ENCODE data around the gene KIF11.
"Not testable (repeated sequence)": the region's sequence is repeated elsewhere in the genome, so short reads cannot be mapped to it uniquely, and the experiment has no call there.

The KIF11 gene

GRCh38 chr10:92552310-92552709 is 40.6 kb upstream of the KIF11 start:
- DNase-seq, result no peak
- in situ Hi-C loops (cut with HindIII; ENCODE audit: low pct_ligation_motif_present, low sequenced_read_pairs), result no loop called here
- peak; percentile 59 for TF ChIP-seq CTCF (IDR thresholded peaks at IDR 0.05; ENCODE audit: low read depth, low read length, missing control alignments)
- Histone ChIP-seq H3K36me3 (replicated peaks) (peaks cover 3% of the 10 kb centered on the region), H3K27ac (no peak overlapping the region), H3K4me3 (ENCODE audit: low read depth, low read length) (no peak overlapping the region), H3K27me3 (replicated peaks) (no peaks in the 10 kb centered on the region)

GRCh38 chr10:92553959-92554358 is 39.0 kb upstream of the KIF11 start:
- no peak overlapping the region for H3K27ac ChIP-seq
- in situ Hi-C loops (cut with HindIII; ENCODE audit: low pct_ligation_motif_present, low sequenced_read_pairs), result no loop called here
- H3K36me3 ChIP-seq (replicated peaks), result peaks cover 3% of the 10 kb centered on the region
- H3K27me3 ChIP-seq (replicated peaks), result no peaks in the 10 kb centered on the region
- no peak for TF ChIP-seq CTCF (IDR thresholded peaks at IDR 0.05; ENCODE audit: low read depth, low read length, missing control alignments)
- no peak overlapping the region for H3K4me3 ChIP-seq (ENCODE audit: low read depth, low read length)
- no peak for DNase-seq

GRCh38 chr10:92559046-92559445 is 33.9 kb upstream of the KIF11 start:
- in situ Hi-C loops (cut with HindIII; ENCODE audit: low pct_ligation_motif_present, low sequenced_read_pairs), result no loop called here
- no peak for DNase-seq
- H3K4me3 ChIP-seq (ENCODE audit: low read depth, low read length), result no peak overlapping the region
- TF ChIP-seq CTCF (IDR thresholded peaks at IDR 0.05; ENCODE audit: low read depth, low read length, missing control alignments), result no peak
- peaks cover 6% of the 10 kb centered on the region for H3K36me3 ChIP-seq (replicated peaks)
- no peaks in the 10 kb centered on the region for H3K27me3 ChIP-seq (replicated peaks)
- no peak overlapping the region for H3K27ac ChIP-seq

GRCh38 chr10:92562424-92562823 is 30.5 kb upstream of the KIF11 start:
- in situ Hi-C loops (cut with HindIII; ENCODE audit: low pct_ligation_motif_present, low sequenced_read_pairs), result no loop called here
- H3K27ac ChIP-seq, result no peak overlapping the region
- no peak for TF ChIP-seq CTCF (IDR thresholded peaks at IDR 0.05; ENCODE audit: low read depth, low read length, missing control alignments)
- peaks cover 4% of the 10 kb centered on the region for H3K36me3 ChIP-seq (replicated peaks)
- no peak for DNase-seq
- H3K27me3 ChIP-seq (replicated peaks), result no peaks in the 10 kb centered on the region
- H3K4me3 ChIP-seq (ENCODE audit: low read depth, low read length), result no peak overlapping the region

- in situ Hi-C loops (cut with HindIII; ENCODE audit: low pct_ligation_motif_present, low sequenced_read_pairs), result no loop called here
- TF ChIP-seq CTCF (IDR thresholded peaks at IDR 0.05; ENCODE audit: low read depth, low read length, missing control alignments), result no peak
- no peak for DNase-seq
- H3K4me3 ChIP-seq (ENCODE audit: low read depth, low read length), result no peak overlapping the region
- H3K36me3 ChIP-seq (replicated peaks), result no peaks in the 10 kb centered on the region
- no peak overlapping the region for H3K27ac ChIP-seq
- H3K27me3 ChIP-seq (replicated peaks), result no peaks in the 10 kb centered on the region
Measured at GRCh38 chr10:92567952-92568600, 24.9 kb upstream of the KIF11 start.

- no peak for DNase-seq
- H3K4me3 ChIP-seq (ENCODE audit: low read depth, low read length), result no peak overlapping the region
- no peak overlapping the region for H3K27ac ChIP-seq
- H3K36me3 ChIP-seq (replicated peaks), result no peaks in the 10 kb centered on the region
- no peaks in the 10 kb centered on the region for H3K27me3 ChIP-seq (replicated peaks)
- TF ChIP-seq CTCF (IDR thresholded peaks at IDR 0.05; ENCODE audit: low read depth, low read length, missing control alignments), result no peak
- in situ Hi-C loops (cut with HindIII; ENCODE audit: low pct_ligation_motif_present, low sequenced_read_pairs), result no loop called here
Measured at GRCh38 chr10:92569071-92569470, 23.9 kb upstream of the KIF11 start.

- DNase-seq; H3K4me3 ChIP-seq (ENCODE audit: low read depth, low read length); H3K27ac ChIP-seq; H3K36me3 ChIP-seq (replicated peaks); in situ Hi-C loops (cut with HindIII; ENCODE audit: low pct_ligation_motif_present, low sequenced_read_pairs); H3K27me3 ChIP-seq (replicated peaks): not testable (repeated sequence)
Measured at GRCh38 chr10:92569663-92570062, 23.3 kb upstream of the KIF11 start.

All from brain microvascular endothelial cell (primary cell).